ENCODE data around the gene MYCBP2.
"Not testable (repeated sequence)": the region's sequence is repeated elsewhere in the genome, so short reads cannot be mapped to it uniquely, and the experiment has no call there.

Gene MYCBP2

DNA sequence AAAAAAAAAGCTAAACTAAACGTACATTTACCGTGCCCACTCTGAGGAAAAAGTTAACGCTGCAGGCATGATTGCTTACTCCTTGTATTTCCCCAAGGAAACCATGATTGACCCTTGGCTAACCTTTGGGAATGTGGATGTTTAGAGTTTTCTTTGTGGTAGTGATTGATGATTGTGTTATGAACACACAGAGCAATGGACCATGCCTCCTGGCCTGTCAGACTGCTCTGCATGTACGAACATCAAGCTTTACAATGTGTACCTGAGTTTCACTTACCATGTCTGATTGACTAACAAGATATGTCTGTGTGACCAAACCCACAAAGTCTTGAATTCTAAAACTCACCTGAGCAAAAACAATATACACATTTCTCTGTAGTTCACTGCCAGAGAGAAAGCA is 35.1 kb downstream of the MYCBP2 start:
- DNase-seq (ENCODE audit: low spot score): no peak

- no peak for DNase-seq (ENCODE audit: low spot score)
These were observed 36.6 kb downstream of the MYCBP2 start for GRCh38 chr13:77290342-77290741.

GRCh38 chr13:77289851-77290250 is 37.0 kb downstream of the MYCBP2 start:
- DNase-seq (ENCODE audit: low spot score): no peak

- DNase-seq (ENCODE audit: low spot score): not testable (repeated sequence)
These were observed 41.3 kb downstream of the MYCBP2 start for GRCh38 chr13:77285632-77286031.

DNA sequence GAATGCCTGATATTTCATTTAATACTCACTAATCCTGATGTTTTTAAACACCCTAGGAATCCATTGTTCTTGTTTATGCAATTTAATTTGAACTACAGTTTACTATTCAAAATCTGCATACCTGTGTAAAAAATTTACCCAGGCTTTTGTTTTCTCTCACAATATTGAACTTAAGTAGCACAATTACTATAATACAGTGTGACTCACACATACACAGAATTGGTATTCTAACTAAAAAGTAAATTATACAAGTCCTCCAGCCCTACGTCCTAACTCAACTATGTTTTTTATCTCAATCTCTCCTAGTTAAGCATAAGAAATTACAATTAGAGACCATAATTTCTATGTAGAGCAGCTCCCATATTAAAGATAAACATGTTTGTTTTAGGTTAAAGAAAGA is 41.8 kb downstream of the MYCBP2 start:
- no peak for DNase-seq (ENCODE audit: low spot score)

- DNase-seq (ENCODE audit: low spot score): no peak
These were observed 52.8 kb downstream of the MYCBP2 start for GRCh38 chr13:77274126-77274525.

GRCh38 chr13:77269141-77269540 is 57.8 kb downstream of the MYCBP2 start:
- no peak for DNase-seq (ENCODE audit: low spot score)

GRCh38 chr13:77267362-77267761 is 59.5 kb downstream of the MYCBP2 start:
- DNase-seq (ENCODE audit: low spot score): peak; percentile 3

DNA sequence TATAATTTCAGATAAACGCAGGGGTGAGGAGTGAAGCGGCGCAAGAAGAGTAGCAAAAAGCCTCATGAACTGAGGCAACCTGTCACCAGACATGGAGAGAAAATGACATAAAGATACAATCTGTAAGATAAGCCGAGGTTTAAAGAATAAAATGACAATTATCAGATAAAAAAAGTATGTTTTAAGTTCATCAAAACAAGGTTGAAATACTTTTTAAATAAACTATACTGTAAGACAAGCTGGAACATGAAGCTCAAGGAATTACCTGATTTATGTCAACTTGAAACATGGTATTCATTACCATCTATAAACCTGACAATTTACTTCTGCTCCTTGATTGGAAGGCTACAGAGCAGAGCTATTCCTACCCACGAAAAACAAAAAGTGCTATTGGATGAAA is 61.6 kb downstream of the MYCBP2 start:
- DNase-seq (ENCODE audit: low spot score): no peak

DNA sequence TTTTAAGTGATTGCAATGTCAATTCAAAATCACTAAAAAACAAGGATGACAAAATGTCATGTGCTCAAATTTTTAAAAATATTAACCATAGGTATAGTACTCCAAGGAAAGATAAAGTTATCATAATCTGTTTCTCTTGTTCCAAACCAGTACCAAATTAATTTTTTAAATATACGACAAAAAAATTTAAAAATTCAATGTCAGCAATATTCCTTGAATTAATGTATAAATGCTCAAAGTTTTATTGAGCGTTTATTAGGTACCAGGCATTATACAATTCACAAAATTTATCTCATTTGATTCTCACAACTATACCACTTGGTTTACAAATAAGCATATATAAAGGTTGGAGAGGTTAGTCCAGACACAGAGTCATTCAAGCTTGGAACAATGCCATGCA is 64.7 kb downstream of the MYCBP2 start:
- DNase-seq (ENCODE audit: low spot score): no peak

DNA sequence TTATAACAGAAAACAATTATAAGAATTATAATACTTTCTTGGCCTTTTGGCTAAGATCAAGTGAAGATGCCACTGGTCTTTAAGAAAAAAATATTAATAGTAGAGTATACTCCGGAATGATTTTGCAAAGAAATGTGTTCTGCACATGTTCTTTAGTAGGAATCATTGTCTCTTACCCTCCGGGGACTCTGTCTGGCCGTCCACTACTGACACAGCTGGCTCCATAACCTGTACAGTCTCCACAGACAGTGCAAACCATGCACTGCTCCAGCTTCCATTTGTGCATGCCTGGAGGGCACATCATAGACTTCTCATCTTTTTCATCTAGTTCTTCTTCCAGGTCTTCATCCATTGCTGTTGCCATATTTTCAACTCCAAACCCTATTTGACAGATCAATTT is 75.9 kb downstream of the MYCBP2 start:
- no peak for DNase-seq (ENCODE audit: low spot score)

- not testable (repeated sequence) for DNase-seq (ENCODE audit: low spot score)
These were observed 81.7 kb downstream of the MYCBP2 start for GRCh38 chr13:77245224-77245623.

DNA sequence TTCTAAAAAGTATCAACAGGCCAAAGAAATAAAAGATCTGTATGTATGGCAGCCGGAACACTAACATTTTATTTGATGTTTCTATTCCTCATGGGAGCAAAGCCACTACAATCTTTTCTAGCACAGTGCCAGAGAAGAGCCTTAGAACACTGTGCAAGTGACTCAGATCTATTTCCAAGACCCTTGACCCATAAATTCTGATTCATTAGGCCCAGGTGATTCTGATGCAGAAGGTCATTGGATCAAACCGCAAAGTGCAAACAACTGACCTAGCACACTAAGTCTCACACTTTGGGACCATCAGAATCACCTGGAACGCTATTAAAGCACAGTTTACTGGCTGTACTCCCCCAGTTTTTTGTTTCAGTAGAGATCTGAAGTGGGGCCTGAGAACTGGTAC is 87.6 kb downstream of the MYCBP2 start:
- no peak for DNase-seq (ENCODE audit: low spot score)

GRCh38 chr13:77235456-77236022 is 91.4 kb downstream of the MYCBP2 start:
- no peak for DNase-seq (ENCODE audit: low spot score)

GRCh38 chr13:77233159-77233558 is 93.7 kb downstream of the MYCBP2 start:
- no peak for DNase-seq (ENCODE audit: low spot score)

GRCh38 chr13:77230560-77230959 is 96.3 kb downstream of the MYCBP2 start:
- DNase-seq (ENCODE audit: low spot score): no peak

DNA sequence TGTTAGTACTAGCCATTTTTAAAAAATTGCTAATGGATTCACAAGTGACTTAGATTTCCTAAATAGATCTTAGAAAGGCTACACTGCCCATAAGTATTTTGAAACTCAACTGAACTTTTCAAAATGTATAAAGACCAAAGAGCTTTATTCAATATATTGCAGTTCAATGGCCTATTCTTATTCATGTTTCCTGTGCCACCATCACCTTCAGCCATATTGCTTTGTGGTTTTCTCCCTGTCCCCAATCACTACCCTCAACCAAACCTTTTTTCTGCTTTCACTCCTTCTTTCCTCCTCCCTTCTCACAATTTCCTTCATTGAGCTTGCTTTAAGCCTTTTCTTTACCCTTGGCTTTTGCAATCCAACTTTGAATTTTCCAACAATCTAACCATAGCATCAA is 100.9 kb downstream of the MYCBP2 start:
- no peak for DNase-seq (ENCODE audit: low spot score)

- no peak for DNase-seq (ENCODE audit: low spot score)
These were observed 104.0 kb downstream of the MYCBP2 start for GRCh38 chr13:77222909-77223308.

DNA sequence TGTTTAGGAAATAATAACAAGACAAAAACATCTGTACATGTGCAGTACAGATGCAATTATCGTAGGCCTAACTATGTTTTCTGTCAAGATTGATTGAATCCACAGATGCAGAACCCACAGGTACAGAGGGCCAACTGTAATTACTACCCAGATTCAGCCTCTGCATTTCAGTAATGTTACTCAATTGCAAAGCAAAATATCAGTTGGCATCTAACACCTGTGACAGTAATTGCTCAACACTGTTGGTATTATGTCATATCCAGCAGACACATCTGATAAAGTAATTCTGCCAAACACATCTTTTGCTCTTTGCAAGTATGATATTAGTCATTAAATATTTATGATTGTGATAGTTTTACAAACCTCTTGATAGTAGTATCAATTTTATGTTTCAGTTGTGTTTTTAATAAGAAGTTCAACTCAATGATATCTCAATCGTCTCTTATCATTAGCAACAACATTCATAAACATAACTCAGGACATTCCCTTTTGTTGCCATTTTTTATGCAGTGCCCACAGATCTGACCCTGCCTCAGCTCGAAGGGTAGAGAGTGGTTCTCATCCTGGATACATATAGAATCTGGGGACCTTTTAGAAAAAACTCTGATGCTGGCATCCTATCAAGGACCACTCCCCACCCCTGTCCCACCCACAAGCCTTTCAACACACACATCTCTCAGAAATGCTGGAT is 104.7 kb downstream of the MYCBP2 start:
- DNase-seq (ENCODE audit: low spot score): no peak

GRCh38 chr13:77219401-77219800 is 107.5 kb downstream of the MYCBP2 start:
- no peak for DNase-seq (ENCODE audit: low spot score)

DNA sequence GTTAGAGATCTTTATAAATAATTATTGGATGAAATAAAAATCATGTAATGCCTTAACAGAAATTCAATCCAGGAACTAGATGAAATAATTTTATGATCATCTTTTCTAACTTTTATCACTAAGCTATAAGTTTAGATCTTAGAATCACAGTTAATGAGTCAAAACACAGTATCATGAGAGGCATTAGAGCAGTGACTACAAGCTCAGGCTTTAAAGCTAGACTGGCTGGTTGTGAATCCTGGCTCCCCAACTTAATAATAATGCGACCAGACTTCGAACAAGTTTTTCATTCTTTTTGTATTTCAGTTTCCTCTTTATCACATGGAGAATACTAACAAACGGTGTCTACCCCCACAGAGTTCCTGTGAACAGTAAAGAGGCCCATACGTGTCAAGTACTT is 108.6 kb downstream of the MYCBP2 start:
- no peak for DNase-seq (ENCODE audit: low spot score)

DNA sequence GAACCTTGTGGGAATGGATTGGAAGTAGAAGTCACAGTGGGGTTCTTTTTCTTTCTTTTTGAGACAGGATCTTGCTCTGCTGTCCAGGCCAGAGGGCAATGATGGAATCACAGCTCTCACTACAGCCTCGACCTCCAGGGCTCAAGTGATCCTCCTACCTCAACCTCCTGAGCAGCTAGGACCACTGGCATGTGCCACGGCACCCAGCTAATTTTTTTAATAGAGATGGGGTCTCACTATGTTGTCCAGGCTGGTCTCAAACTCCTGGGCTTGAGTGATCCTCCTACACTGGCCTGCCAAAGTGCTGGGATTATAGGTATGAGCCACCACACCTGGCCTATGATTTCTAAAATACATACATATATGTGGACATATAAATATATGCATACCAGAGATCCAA is 111.4 kb downstream of the MYCBP2 start:
- no peak for DNase-seq (ENCODE audit: low spot score)

- DNase-seq (ENCODE audit: low spot score): no peak
These were observed 113.2 kb downstream of the MYCBP2 start for GRCh38 chr13:77213644-77214043.

- DNase-seq (ENCODE audit: low spot score): peak; percentile 53
These were observed 119.0 kb downstream of the MYCBP2 start for GRCh38 chr13:77207943-77208342.

Measured in AG08395 (cell line).